ENCODE measurements around the gene ANKRD11.
A peak's percentile ranks its signal among the peaks of the same experiment; 100 is the strongest.

Gene ANKRD11

DNA sequence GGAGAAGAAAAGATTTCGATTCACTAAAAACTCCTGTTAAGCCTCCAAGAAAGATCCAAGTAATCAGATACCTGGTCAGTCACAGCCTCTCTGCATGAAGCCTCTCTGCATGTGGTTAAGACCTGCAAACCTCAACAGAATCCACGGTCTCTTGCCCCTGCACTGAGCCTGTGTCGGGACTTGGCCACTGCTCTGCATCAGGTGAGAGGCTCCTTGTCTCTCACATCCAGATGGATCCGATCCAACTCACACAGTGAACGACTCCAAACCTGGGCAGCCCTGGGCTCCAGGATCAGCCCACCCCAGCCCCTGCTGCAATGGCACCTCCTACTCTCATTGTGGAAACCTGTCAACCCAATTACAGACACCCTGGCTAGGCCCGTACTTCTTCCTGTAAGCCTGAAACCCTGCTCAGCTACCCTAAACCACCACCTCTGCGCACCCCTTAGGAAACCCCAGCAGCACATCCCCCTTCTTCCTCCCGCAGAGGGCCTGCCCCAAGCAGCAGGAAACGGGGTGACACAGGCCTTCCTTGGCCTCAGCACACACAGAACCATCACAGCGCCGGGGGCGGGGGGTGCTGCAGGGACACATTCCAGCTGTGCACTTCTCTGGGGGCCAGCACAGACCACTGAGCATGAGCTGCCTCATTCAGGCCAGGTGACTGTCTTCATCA lies 129.5 kb downstream of the ANKRD11 start:
- no peak for DNase-seq

DNA sequence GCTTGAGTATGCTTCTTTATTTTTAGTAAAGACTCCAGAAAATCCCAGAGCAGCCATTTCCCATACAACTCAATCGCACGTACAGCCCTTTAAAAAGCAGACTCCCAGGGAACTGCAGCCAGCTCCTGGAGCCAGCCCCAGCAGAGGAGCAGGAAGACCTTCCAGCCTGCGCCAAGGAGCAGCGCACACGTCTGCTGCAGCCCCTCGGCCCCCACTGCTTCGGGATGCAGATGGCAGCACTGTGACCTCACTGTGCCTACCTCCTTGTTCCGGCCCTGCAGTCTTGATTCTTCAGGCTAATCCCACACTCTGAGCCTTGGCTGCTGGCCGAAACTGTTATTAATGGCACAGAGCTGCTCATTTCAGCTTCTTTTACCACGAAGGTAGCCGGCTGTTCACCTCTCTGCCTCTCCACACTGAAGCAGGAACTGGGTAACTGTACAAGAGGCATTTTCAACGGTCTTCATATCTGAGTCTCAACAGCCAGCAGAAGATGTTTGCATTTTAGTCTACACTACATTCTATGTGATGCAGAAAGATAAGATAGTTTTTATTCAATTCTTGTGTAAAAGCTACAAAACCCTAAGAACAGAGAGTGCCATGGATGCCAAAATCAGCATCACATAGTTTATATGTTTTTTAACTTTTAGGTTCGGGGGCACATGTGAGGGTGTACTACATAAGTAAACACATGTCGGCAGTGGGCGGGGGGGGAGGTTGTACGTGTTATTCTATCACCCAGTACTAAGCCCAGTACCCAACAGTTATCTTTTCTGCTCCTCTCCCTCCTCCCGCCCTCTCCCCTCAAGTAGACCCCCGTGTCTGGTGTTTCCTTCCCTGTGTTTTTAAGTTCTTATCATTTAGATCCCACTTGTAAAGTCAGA lies 130.9 kb downstream of the ANKRD11 start:
- DNase-seq: peak; percentile 34

DNA sequence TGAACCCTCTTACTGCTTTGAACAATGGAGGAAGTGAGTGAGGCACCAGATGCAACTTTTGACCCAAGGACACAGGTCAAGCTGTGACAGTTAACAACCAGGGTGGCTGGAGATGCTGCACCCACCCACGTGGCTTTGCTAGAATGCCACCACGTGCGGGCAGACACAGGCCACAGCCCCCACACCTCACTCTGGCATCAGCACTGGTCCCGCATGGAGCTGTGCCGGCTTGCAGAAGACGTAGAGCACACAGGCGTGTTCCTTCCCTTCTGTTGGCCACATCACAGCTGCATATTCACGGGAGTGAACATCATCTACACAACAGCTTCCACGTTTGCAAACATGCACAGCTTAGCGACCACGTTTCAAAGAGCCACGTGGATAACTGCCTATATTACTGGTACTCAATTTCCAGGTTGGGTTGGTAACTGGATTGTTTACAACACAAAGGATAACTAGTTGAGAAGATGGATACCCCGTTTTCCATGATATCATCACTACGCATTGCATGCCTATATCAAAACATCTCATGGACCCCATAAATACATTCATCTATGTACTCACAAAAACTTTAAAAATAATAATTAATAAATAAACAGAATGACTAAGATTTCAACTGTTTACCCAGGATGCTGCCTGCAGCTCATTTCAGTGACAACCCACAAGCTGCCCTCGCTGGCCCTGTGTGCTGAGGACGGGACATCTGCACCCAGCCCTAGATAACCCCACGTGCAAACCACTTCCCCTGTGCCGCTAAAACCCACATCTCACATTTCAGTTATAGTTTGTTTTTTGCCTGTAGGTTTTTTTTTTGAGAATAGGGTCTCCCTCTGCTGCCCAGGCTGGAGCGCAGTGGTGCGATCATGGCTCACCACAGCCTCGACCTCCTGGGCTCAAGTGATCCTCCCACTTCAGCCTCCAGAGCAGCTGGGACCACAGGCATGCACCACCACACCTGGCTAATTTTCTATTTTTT lies 132.0 kb downstream of the ANKRD11 start:
- DNase-seq: no peak

- peak; percentile 47 for DNase-seq
Observed at GRCh38 chr16:89357055-89357816, 133.1 kb downstream of the ANKRD11 start.

DNA sequence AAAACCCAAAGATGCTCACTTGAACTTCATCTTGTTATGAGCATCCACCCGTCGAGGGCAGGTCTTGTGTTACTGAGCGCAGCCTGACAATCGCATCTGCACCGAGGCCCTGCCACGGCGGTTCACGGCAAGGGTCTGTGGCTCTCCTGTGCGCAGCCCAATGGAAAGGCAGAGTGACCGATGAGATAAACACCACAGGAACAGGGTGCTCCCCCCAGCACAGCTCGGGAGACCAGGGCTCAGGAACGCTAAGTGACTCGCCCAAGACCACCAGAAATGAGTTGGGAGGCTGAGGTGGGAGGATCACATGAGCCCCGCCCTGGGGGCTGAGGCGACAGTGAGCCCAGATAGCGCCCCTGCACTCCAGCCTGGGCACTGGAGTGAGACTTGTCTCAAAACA lies 134.7 kb downstream of the ANKRD11 start:
- DNase-seq: no peak

- DNase-seq: no peak
Observed at GRCh38 chr16:89355007-89355406, 135.4 kb downstream of the ANKRD11 start.

- DNase-seq: no peak
Observed at GRCh38 chr16:89354325-89354724, 136.0 kb downstream of the ANKRD11 start.

- DNase-seq: no peak
Observed at GRCh38 chr16:89352091-89352681, 138.2 kb downstream of the ANKRD11 start.

- no peak for DNase-seq
Observed at GRCh38 chr16:89351645-89352044, 138.7 kb downstream of the ANKRD11 start.

DNA sequence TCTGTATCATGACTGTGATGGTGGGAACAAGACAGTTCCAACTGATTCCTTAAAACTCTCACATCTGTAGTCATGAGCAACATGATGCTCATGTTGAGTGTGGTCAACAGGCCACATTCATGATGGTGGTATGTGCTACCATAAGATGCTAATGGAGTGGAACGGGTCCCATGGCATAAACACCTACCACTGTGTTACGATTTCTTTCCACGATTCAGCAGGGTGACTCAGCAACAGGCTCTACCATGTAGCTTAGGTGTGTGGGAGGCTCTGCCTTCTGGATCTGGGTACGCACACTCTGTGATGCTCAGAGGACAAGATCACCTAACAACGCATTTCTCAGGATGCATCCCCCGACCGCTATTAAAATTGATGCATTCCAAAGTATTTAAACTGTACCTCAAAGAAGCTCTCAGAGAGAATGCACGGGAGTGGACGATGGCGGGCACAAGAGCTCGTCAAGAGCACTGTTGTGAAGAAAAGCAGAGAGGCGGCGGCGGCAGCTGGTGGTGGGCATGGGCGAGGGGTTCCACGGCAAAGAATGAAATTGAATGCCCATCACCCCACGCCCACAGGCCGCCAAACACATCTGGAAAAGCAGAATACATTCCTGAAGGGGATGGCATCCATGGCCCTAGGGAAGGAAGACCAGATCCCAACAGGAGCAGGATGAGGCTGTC lies 139.5 kb downstream of the ANKRD11 start:
- DNase-seq: no peak

DNA sequence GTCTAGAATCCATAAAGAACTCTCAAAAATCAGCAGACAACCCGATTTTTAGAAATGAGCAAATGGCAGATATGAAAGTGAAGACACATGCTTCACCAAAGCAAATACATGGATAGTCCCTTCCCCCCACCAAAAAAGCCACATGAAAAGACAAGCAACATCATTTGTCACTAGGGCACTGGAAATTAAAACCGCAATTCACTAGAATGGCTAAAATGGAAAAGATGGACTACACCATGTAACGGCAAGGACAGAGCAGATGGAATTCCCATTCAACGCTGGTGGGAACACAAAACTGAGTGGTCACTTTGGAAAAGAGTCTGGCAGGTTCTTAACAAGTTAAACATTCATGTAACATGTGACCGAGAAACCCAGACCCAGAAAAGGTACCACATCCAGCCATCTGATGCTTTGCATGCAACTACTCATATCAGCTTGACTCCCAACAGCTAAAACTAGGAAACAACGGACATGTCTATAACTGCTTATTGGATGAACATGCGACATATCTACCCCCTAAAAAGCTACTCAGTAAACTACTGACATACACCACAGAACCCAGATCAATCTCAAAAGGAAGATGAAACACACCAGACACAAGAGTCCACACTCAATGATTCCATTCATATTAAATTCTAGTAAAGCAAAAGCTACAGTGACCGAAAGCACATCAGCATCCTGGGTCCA lies 140.3 kb downstream of the ANKRD11 start:
- no peak for DNase-seq

DNA sequence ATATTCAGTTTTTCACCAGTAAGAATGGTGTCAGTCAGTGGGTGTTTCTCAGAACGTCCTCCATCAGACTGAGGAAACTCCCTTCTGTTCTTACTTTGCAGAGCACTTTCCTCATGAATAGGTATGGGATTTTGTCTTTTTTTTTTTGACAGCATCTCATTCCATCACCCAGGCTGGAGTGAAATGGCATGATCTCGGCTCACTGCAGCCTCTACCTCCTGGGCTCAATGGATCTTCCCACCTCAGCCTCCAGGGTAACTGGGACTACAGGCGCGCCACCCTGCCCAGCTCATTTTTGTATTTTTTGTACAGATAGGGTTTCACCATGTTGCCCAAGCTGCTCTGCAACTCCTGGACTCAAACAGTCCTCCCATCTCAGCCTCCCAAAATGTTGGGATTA lies 142.6 kb downstream of the ANKRD11 start:
- no peak for DNase-seq

- DNase-seq: no peak
Observed at GRCh38 chr16:89346869-89347268, 143.5 kb downstream of the ANKRD11 start.

- DNase-seq: no peak
Observed at GRCh38 chr16:89345642-89346150, 144.7 kb downstream of the ANKRD11 start.

DNA sequence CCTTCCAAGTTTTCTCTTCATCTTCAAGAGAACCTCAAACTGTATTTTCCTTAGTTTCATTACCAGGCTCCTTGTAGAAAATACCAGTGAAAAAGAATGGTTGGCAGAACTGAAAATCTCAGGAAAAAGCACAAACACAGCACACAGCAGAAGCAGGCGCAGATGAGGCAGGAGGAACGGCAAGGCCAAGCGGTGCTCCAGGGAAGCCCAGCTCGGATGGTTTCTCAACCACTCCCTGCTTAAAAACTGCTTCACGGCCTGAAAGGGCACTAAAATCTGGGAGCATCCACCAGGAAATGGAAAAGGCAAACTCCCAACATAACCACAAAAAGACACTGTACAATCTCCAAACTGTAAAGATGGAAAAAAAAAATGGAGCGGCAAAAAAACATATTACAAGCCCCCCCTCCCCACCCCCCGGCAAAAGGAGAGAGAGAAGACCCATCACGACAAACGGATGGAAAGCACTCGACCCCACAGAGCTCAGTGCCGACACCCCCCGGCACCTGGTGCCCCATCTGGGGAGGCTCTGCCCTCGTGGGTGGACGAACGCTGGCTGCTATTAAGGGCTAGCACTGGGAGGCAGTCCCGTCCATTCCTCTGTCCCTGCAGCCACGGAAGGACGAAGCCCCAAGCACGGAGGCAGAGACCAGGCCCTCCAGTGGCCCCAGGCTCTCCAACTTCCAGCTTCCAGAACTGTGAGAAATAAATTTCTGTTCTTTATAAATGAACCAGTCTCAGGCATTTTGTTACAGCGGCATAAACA lies 145.3 kb downstream of the ANKRD11 start:
- DNase-seq: no peak

- DNase-seq: no peak
Observed at GRCh38 chr16:89344458-89344834, 145.9 kb downstream of the ANKRD11 start.

GRCh38 chr16:89343501-89344457 lies 146.6 kb downstream of the ANKRD11 start:
- peak; percentile 94 for DNase-seq
